Adipose tissue (tissue), 3 donors: Measurements from ENCODE around the gene SLC9B1. TPM values are rescaled to one million over a fixed set of nuclear protein-coding genes. Genes with fewer than 3 reads are reported as not detected.

Source experiments
- H3K27ac ChIP-seq: one replicate; pipeline ENCODE4 v1.5.1; 2013; ENCODE audit warnings: low read depth, low read length
- WGBS, 3 donors: extraction: QIAGEN DNeasy Blood & Tissue Kit; methylation state at CpG; one replicate each; pipeline ENCODE4 v1.1.7; 2013; 5-methylcytosine and 5-hydroxymethylcytosine counted together
- polyA plus RNA-seq, 3 donors: library from polyadenylated mRNA; stranded (reverse); fragments of 200-250 nt; gene quantifications; one replicate each; pipeline ENCODE4 v1.2.3, GENCODE V29; 2013
- donor health status: healthy with polysubstance abuse.
- donor health status: Bipolar disorder and iron deficiency.
- donor health status: healthy.

SLC9B1 gene
- under 1 TPM; 0.18 to 0.79 (median 0.37) TPM for polyA plus RNA-seq

- peak within 1 kb of the TSS; percentile 60 for H3K27ac ChIP-seq
- WGBS, 3 donors, result 1 to 2% (median 2%) methylated on average over 46 of the region's 46 CpGs
These were observed at the start of gene SLC9B1 for GRCh38 chr4:103019308-103020124. TSS of gene SLC9B1 (minus strand) at chr4:103019705. CDS start at chr4:102991711, 27,994 bp downstream.

GRCh38 chr4:103067841-103068547 is 48.5 kb upstream of the SLC9B1 start:
- WGBS, 3 donors, result 78 to 92% (median 90%) methylated on average over 2 of the region's 2 CpGs
- no peak overlapping the region for H3K27ac ChIP-seq

DNA sequence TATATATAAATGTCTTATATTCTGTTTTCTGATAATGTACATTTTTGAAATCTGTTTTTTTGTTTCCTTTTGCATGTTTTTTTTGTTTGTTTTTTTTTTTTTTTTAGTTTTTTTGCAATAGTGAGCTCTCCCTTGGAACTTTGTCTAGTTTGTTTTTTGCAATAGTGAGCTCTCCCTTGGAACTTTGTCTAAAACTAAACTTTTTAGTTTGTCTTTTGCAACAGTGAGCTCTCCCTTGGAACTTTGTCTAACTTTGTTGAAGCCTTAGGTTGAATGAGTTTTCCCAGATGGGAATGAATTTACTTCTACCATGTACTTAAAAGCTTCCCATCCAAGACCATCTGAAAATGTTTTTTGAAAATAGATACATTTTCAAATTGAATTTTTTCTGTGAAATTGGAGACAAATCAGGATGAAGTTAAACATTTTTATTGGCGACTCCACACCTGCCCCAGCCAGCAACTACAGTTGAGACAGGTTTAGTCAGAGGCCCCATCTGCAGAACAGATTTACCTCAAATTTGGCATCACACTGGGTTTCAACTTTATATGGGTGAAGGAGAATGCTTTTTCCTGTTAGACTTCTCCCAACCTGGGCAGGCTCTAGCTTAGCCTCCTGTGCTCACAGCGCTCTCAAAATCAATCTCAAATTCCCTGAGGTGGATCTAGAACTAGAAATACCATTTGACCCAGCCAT is 41.1 kb upstream of the SLC9B1 start:
- WGBS, 3 donors, result 97 to 100% (median 98%) methylated on average over 2 of the region's 2 CpGs
- no peak overlapping the region for H3K27ac ChIP-seq

- no peak overlapping the region for H3K27ac ChIP-seq
- WGBS, 3 donors, result 88 to 94% (median 89%) methylated on average over 3 of the region's 3 CpGs
These were observed 34.5 kb upstream of the SLC9B1 start for GRCh38 chr4:103054030-103054429.

- no peak overlapping the region for H3K27ac ChIP-seq
- 80 to 87% (median 82%) methylated on average over 3 of the region's 3 CpGs for WGBS, 3 donors
These were observed 33.3 kb upstream of the SLC9B1 start for GRCh38 chr4:103052779-103053178.

DNA sequence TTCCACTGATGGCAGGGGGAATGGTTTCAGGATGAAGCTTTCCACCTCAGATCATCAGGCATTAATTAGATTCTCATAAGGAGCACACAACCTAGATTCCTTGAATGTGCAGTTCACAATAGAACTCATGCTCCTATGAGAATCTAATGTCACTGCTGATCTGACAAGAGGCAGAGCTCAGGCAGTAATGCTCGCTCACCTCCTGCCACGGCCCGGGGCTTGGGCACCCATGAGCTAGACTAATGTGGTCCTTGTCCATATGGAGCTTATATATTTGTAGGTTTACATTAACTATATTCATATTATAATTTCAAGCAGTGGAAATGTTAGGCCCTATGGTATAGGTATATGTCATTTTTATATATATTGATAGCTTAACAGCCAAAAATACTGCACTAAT is 32.6 kb upstream of the SLC9B1 start:
- WGBS, 3 donors, result 96 to 98% (median 97%) methylated on average over 3 of the region's 3 CpGs

DNA sequence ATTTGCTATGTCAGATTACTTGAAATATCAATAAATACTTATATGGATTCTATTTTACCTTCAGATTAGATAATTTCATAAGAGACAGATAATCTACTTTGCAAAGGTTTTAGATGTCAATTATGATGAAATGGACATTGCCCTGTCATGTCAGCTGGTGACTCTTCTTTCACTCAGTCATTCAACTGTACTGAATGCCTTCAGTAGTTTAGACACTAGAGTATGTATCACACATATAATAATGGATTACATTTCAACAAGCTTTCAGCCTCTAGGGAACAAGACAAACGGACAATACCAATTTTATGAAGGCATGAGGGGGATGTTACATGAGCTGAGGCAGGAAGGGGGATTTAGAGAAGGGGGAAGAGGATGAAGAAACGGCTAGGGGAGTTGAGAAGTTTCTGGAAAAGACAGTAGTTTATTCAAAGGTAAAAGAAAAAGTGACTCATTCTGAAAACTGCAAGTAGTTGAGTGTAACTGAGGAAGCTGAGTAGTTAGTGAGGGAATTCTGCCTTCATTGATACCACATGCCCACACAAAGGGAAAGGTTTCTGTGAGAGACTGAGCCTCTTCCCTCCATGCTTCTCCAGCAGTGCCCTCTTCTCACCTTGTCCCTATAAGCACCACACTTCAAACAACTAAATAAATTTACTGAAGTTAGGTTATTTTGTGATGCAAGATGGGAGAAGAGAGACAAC is 31.4 kb upstream of the SLC9B1 start:
- 33 to 41% (median 37%) methylated on average over 2 of the region's 2 CpGs for WGBS, 3 donors

More for the DNA sequence above, 32.6 kb upstream of the SLC9B1 start:
- no peak overlapping the region for H3K27ac ChIP-seq

GRCh38 chr4:103046416-103047290 is 27.1 kb upstream of the SLC9B1 start:
- WGBS, 3 donors, result 39 to 60% (median 53%) methylated on average over 5 of the region's 5 CpGs

More for the DNA sequence above, 31.4 kb upstream of the SLC9B1 start:
- no peak overlapping the region for H3K27ac ChIP-seq

GRCh38 chr4:103044183-103044582 is 24.7 kb upstream of the SLC9B1 start:
- H3K27ac ChIP-seq, result no peak overlapping the region
- 66 to 92% (median 89%) methylated on average over 2 of the region's 2 CpGs for WGBS, 3 donors

More at GRCh38 chr4:103046416-103047290, 27.1 kb upstream of the SLC9B1 start:
- H3K27ac ChIP-seq, result no peak overlapping the region

GRCh38 chr4:103036169-103036568 is 16.7 kb upstream of the SLC9B1 start:
- H3K27ac ChIP-seq, result no peak overlapping the region
- 92 to 100% (median 98%) methylated on average over 2 of the region's 2 CpGs for WGBS, 3 donors

- 46 to 73% (median 61%) methylated on average over 2 of the region's 2 CpGs for WGBS, 3 donors
- H3K27ac ChIP-seq, result no peak overlapping the region
These were observed 13.1 kb upstream of the SLC9B1 start for GRCh38 chr4:103032574-103032973.

DNA sequence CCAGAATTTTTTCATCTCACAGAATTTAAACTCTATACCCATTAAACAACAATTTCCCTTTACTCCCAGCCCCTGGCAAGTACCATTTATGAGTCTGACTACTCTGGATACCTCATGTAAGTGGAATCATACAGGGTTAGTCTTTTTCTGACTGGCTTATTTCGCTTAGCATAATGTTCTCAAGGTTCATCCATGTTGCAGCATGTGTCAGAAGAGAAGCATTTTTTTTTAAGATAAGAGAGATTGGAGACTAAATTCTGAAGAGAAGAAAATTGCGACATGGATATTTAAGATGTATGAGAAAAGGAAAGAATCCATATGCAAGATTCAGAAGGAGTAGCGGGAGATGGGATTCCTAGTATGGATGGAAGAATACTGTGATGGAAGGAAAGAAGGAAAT is 11.3 kb upstream of the SLC9B1 start:
- 92 to 98% (median 94%) methylated on average over 3 of the region's 3 CpGs for WGBS, 3 donors
- H3K27ac ChIP-seq, result no peak overlapping the region

GRCh38 chr4:103029300-103029699 is 9.8 kb upstream of the SLC9B1 start:
- WGBS, 3 donors, result 79 to 97% (median 90%) methylated on average over 1 of the region's 1 CpG
- H3K27ac ChIP-seq, result no peak overlapping the region

DNA sequence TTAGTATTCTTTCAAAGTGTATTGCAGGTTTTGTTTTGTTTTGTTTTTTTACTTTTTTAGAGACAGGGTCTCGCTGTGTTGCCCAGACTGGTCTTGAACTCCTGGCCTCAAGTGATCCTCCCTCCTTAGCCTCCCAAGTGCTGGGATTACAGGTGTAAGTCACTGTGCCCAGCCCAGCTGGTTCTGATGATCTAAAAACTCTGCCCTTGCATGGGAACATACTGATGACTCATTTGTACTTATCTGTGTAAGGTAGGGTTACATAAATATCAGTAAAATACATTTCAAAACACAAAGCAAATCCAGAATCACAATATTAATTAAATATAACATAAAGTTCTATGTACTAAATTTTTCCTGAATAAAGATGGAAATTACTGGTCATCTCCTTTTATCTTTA is 7.4 kb upstream of the SLC9B1 start:
- no peak overlapping the region for H3K27ac ChIP-seq
- WGBS, 3 donors, result 94 to 96% (median 96%) methylated on average over 1 of the region's 1 CpG

- H3K27ac ChIP-seq, result no peak overlapping the region
- 94 to 97% (median 96%) methylated on average over 3 of the region's 3 CpGs for WGBS, 3 donors
These were observed 5.5 kb upstream of the SLC9B1 start for GRCh38 chr4:103024996-103025395.

- 96 to 98% (median 97%) methylated on average over 2 of the region's 2 CpGs for WGBS, 3 donors
- no peak overlapping the region for H3K27ac ChIP-seq
These were observed 1.6 kb upstream of the SLC9B1 start for GRCh38 chr4:103021120-103021519.
